DMS114 treated with DMSO at 0.1 percent for 48 hours (cell line): ENCODE measurements around the gene MFN1.

Source experiments
- DNase-seq: peaks from one replicate; lab custom pipeline; 2025; ENCODE audit not compliant: unreplicated experiment; lab: John Stamatoyannopoulos, UW

MFN1 gene

DNA sequence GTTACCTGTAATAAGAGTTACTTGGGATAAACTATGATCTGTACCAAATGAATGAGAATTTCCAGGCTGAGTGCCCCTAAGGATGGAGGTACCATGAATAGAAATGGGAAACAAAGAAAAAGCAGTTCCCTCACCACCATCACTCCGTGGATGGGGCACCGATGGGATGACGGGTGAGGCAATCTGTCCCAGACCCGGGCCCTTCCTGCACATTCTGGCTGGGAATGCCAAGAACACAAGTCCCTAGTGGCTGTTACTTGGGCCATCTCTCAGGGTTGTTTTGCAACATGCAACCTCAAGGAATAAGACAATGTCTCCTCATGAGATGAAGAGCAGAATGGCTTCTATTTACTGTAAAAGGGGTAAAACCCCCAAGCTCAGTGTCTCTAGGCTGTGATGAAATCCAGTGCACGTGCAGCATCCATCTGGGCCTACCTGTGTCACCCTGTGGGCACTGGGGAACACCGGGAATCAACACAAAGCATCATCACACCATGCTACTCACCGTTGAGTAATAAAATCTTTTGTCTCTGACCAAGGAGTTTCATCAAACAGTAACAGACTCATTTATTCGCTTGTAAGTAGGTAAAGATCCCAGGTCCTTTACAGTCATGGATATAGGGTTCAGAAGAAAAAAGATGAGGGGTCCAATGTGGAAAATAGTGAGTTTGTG lies 81.5 kb downstream of the MFN1 start:
- no peak for DNase-seq

DNA sequence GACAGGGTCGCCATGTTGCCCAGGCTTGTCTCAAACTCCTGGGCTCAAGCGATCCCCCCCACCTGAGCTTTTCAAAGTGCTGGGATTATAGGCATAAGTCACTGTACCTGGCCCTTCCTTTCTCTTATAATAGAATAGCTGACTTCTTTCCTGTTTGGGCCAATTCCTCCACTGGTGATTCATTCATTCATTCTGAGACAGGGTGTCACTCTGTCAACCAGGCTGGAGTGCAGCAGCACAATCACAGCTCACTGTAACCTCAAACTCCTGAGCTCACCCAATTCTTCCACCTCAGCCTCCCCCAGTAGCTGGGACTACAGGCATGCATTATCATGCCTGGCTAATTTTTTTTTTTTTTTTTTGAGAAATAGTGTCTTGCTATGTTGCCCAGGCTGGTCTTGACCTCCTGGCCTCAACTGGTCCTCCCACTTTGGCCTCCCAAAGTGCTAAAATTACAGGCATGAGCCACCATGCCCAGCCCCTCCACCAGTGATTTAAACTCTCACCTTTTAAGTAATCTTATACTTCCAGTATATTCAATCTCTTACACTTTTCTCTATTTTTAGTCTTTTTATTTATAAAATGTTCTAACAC lies 82.9 kb downstream of the MFN1 start:
- DNase-seq, result no peak

GRCh38 chr3:179432021-179432420 lies 84.5 kb downstream of the MFN1 start:
- DNase-seq, result no peak

DNA sequence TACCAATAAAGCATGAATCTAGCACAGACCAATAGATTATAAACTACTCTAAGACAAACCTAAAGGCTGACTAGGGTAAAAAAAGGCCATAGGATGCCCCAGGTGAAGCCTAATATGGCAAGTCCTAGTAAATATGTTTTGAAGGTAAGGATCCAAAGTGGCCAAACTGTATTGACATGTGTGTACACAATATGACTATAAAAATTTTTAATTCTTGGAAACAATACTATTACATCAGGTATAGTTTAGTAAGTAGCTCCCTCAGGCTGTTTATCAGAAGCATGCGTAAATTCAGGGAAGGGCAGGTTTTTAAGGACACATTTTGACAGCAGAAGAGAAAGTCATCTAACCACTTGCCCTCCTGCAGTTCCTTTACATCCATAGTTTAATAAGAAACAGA lies 84.9 kb downstream of the MFN1 start:
- no peak for DNase-seq

DNA sequence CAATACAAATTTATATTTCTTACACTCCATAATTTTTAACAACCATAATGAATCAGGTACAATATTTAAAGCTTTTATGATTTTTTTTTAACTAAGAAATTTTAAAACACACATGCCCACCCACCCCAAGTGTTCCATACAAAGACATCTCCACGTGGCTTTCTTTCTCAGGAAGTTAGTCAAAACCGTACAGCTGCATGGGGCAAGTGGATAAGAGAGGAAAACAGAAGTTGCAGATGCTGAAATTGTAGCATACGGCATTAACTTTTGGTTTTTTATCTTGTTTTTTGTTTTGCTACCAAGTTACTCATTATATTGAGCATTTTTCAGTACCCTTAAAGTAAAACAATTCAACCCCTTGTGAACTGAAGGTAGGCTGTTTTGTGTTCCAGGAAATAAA lies 89.0 kb downstream of the MFN1 start:
- DNase-seq, result no peak

DNA sequence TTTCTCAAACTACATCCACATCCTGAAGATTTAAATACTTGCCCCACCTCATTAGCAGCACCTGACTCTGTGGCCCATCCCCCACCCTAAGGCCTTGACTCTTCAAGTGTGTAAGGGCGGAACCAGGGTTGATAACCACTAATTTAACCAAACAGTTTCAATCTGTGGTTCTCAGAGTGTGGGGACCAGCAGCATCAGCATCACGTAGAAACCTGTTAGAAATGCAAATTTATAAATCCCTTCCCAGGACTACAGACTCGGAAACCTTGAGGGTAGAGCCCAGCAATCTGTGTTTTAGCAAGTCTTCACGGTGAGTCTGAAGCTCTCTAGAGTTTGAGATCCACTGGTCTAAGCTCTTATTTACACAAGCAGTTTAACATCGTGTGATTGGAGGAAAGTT lies 91.3 kb downstream of the MFN1 start:
- no peak for DNase-seq
